GM12878 (cell line): ENCODE measurements around the gene FUT8. TPM values are rescaled to one million over a fixed set of nuclear protein-coding genes. Genes with fewer than 3 reads are reported as not detected.

Source experiments
- ATAC-seq: fragments of 200-7000 bp; cut with Tn5 transposase; 3 replicates; pipeline ENCODE4 v1.9.1; 2020; ENCODE audit warnings: mild to moderate bottlenecking, moderate library complexity
- BruUV-seq: library from RNA; stranded (reverse); fragments of 400-500 nt; replicated peaks from 2 replicates; lab custom pipeline; 2021; lab: Mats Ljungman, UMichigan
- CTCF ChIA-PET: fragments of 300-600 bp; sonication (Branson Sonifier 250); formaldehyde crosslinking; extraction: SDS; loops from one replicate; lab custom pipeline; 2021; ENCODE audit warnings: inconsistent platforms; lab: Yijun Ruan, JAX
- POLR2A ChIA-PET: fragments of 350-600 bp; formaldehyde crosslinking; extraction: SDS; loops from one replicate; lab custom pipeline; 2021; ENCODE audit warnings: inconsistent platforms; lab: Charles Lee
- RAD21 ChIA-PET: fragments of 300-600 bp; sonication (Branson Sonifier 250); formaldehyde crosslinking; loops from one replicate; lab custom pipeline; 2023; ENCODE audit warnings: antibody characterized with exemption; ENCODE audit not compliant: unreplicated experiment; lab: Charles Lee
- SMC1A ChIA-PET: fragments of 300-600 bp; sonication (Branson Sonifier 250); formaldehyde crosslinking; loops from one replicate; lab custom pipeline; 2023; ENCODE audit not compliant: unreplicated experiment, uncharacterized antibody; lab: Charles Lee
- DNase-seq: peaks from one replicate; pipeline ENCODE4 v3.0.0-alpha.2; 2011; ENCODE audit warnings: low read depth, low spot score
- FAIRE-seq: peaks from 3 replicates; lab custom pipeline; 2011; peaks lifted over from hg19 to GRCh38; lab: Jason Lieb, UNC
- H2AFZ ChIP-seq: 2 replicates; pipeline ENCODE4 v1.6.0; 2011; ENCODE audit warnings: low read depth, low read length, control low read depth; ENCODE audit not compliant: control insufficient read depth
- H3K27ac ChIP-seq: 2 replicates; pipeline ENCODE4 v1.5.1; 2011; ENCODE audit warnings: control low read depth; ENCODE audit not compliant: control insufficient read depth, insufficient read depth
- H3K27me3 ChIP-seq, 2 experiments: replicated peaks in 1 of 2; 2 replicates each; pipeline versions ENCODE4 v1.6.0 to v1.6.1; 2011; ENCODE audit warnings: low read length in 1 of 2; ENCODE audit not compliant: control insufficient read depth in 2 of 2, insufficient read depth in 2 of 2
- H3K36me3 ChIP-seq, 2 experiments: 2 replicates each; pipeline ENCODE4 v1.5.1; 2011; ENCODE audit warnings: low read length in 1 of 2; ENCODE audit not compliant: control insufficient read depth in 2 of 2, insufficient read depth in 2 of 2
- H3K4me1 ChIP-seq: 2 replicates; pipeline ENCODE4 v1.6.1; 2011; ENCODE audit warnings: mild to moderate bottlenecking, low read length, moderate library complexity, mixed read lengths; ENCODE audit not compliant: control insufficient read depth, insufficient read depth
- H3K4me2 ChIP-seq: 2 replicates; pipeline ENCODE4 v1.6.0; 2011; ENCODE audit warnings: control low read depth; ENCODE audit not compliant: control insufficient read depth, insufficient read depth
- H3K4me3 ChIP-seq: fragments of 200-600 bp; sonication (generic); 2 replicates; pipeline ENCODE4 v1.5.1; 2016
- H3K79me2 ChIP-seq: 2 replicates; pipeline ENCODE4 v1.6.0; 2011; ENCODE audit warnings: low read length; ENCODE audit not compliant: control insufficient read depth, insufficient read depth
- H3K9ac ChIP-seq: 2 replicates; pipeline ENCODE4 v1.8.0; 2011; ENCODE audit warnings: low read length, control low read depth, mixed read lengths; ENCODE audit not compliant: control insufficient read depth, insufficient read depth
- H3K9me3 ChIP-seq: replicated peaks from 3 replicates; pipeline ENCODE4 v1.5.1; 2011; ENCODE audit warnings: mild to moderate bottlenecking, low read length; ENCODE audit not compliant: control insufficient read depth, insufficient read depth
- H4K20me1 ChIP-seq: 2 replicates; pipeline ENCODE4 v1.6.0; 2011; ENCODE audit not compliant: control insufficient read depth, insufficient read depth
- BMI1 ChIP-seq: fragments of 450-650 bp; IDR thresholded peaks from 2 replicates; pipeline ENCODE4 v1.6.1; 2016; ENCODE audit warnings: mild to moderate bottlenecking, moderate library complexity, borderline replicate concordance
- CBX5 ChIP-seq: sonication (generic); IDR thresholded peaks from 2 replicates; pipeline ENCODE4 v1.6.1; 2016; ENCODE audit warnings: low read depth, moderate library complexity, mild to moderate bottlenecking, inconsistent platforms
- CEBPB ChIP-seq, 2 experiments: fragments of 150-350 bp in 1 of 2; IDR thresholded peaks; 2 replicates each; pipeline ENCODE4 v1.6.1; 2012 to 2014; ENCODE audit warnings: low read depth in 2 of 2, low read length in 2 of 2, borderline replicate concordance in 1 of 2, inconsistent platforms in 1 of 2
- ESRRA ChIP-seq: IDR thresholded peaks from 2 replicates; pipeline ENCODE4 v1.6.1; 2012; ENCODE audit warnings: mild to moderate bottlenecking, low read length, improper control_type of control experiment
- FOXK2 ChIP-seq: fragments of 450-650 bp; IDR thresholded peaks from 2 replicates; pipeline ENCODE4 v1.6.1; 2017; ENCODE audit warnings: mild to moderate bottlenecking, moderate library complexity
- HDGF ChIP-seq: fragments of 450-650 bp; IDR thresholded peaks from 2 replicates; pipeline ENCODE4 v1.6.1; 2016; ENCODE audit warnings: antibody characterized with exemption
- IRF3 ChIP-seq: fragments of 450-650 bp; IDR thresholded peaks from 2 replicates; pipeline ENCODE4 v1.6.1; 2014; ENCODE audit warnings: mild to moderate bottlenecking
- MLLT1 ChIP-seq: fragments of 450-650 bp; IDR thresholded peaks from 2 replicates; pipeline ENCODE4 v1.6.1; 2016; ENCODE audit warnings: mild to moderate bottlenecking
- MYB ChIP-seq: fragments of 150-350 bp; IDR thresholded peaks from 2 replicates; pipeline ENCODE4 v1.6.1; 2014; ENCODE audit warnings: mild to moderate bottlenecking, low read depth, low read length, borderline replicate concordance
- NFYA ChIP-seq: IDR thresholded peaks from 2 replicates; pipeline ENCODE4 v1.6.1; 2011; ENCODE audit warnings: low read depth, mild to moderate bottlenecking, low read length, improper control_type of control experiment, borderline replicate concordance
- POLR2A ChIP-seq: IDR thresholded peaks from 2 replicates; pipeline ENCODE4 v1.6.1; 2011; ENCODE audit warnings: low read depth, mild to moderate bottlenecking, low read length
- SIX5 ChIP-seq: IDR thresholded peaks from 2 replicates; pipeline ENCODE4 v1.6.1; 2011; ENCODE audit warnings: mild to moderate bottlenecking, low read depth, low read length, moderate library complexity; ENCODE audit not compliant: severe bottlenecking
- SMAD1 ChIP-seq: fragments of 450-650 bp; IDR thresholded peaks from 2 replicates; pipeline ENCODE4 v1.6.1; 2018; ENCODE audit warnings: mild to moderate bottlenecking, low read depth; ENCODE audit not compliant: partially characterized antibody
- SMC3 ChIP-seq: IDR thresholded peaks from 2 replicates; pipeline ENCODE4 v1.6.1; 2011; ENCODE audit warnings: low read length, improper control_type of control experiment, borderline replicate concordance
- TCF12 ChIP-seq: IDR thresholded peaks from 2 replicates; pipeline ENCODE4 v1.6.1; 2011; ENCODE audit warnings: low read depth, mild to moderate bottlenecking, low read length
- USF1 ChIP-seq: IDR thresholded peaks from 2 replicates; pipeline ENCODE4 v1.6.1; 2011; ENCODE audit warnings: borderline replicate concordance, low read depth, mild to moderate bottlenecking, moderate library complexity, mixed read lengths, low read length; ENCODE audit not compliant: insufficient read depth; ENCODE audit errors: extremely low read length
- YY1 ChIP-seq: IDR thresholded peaks from 2 replicates; pipeline ENCODE4 v1.6.1; 2011; ENCODE audit warnings: low read depth, mild to moderate bottlenecking, low read length
- ZBED1 ChIP-seq: IDR thresholded peaks from 2 replicates; pipeline ENCODE4 v1.6.1; 2016; ENCODE audit warnings: borderline replicate concordance
- ZNF207 ChIP-seq: fragments of 450-650 bp; IDR thresholded peaks from 2 replicates; pipeline ENCODE4 v1.6.1; 2014; ENCODE audit warnings: antibody characterized with exemption, mild to moderate bottlenecking, borderline replicate concordance
- WGBS: methylation state at CpG from one replicate; pipeline ENCODE4 v1.1.6; 2016; ENCODE audit warnings: low lambda C conversion rate; ENCODE audit not compliant: insufficient replicate concordance, insufficient coverage; ENCODE audit errors: missing lambda C conversion rate; 5-methylcytosine and 5-hydroxymethylcytosine counted together
- in situ Hi-C: fragments of 300-500 bp; cut with MboI; formaldehyde crosslinking; loops from 9 replicates; pipeline ENCODE4 v1.14.3; 2018; ENCODE audit warnings: mixed read lengths
- intact Hi-C: fragments of 100-400 bp; cut with micrococcal nuclease; formaldehyde crosslinking; loops from one replicate; pipeline ENCODE4 v1.14.2; 2022; ENCODE audit not compliant: unreplicated experiment
- polyA plus RNA-seq, 11 experiments: library from polyadenylated mRNA; depleted of rRNA in 4 of 11; unstranded in 6 of 11; stranded (reverse) in 5 of 11; fragments of >200 nt; fragmentation: Nextera tagmentation in 4 of 11; fragmentation: Illumina TruSeq in 1 of 11; extraction: Ambion mirVana in 4 of 11; extraction: Trizol in 1 of 11; gene quantifications; 1 replicate in 1 of 11; 2 replicates in 10 of 11; pipeline versions ENCODE4 v1.2.1 to v1.2.3, GENCODE V29; 2011 to 2016; ENCODE audit warnings: inconsistent platforms in 2 of 11, missing spikeins in 2 of 11, low read depth in 1 of 11
- total RNA-seq, 4 experiments: library from RNA; depleted of rRNA in 3 of 4; stranded (reverse); fragments of >200 nt in 3 of 4; fragmentation: Illumina TruSeq in 1 of 4; extraction: Trizol in 1 of 4; gene quantifications; 2 replicates each; pipeline versions ENCODE4 v1.2.1 to v1.2.3, GENCODE V29; 2013 to 2021

Gene FUT8
- total and polyA plus RNA-seq, 10 of the 15 experiments (the other 5 are each of a cell fraction or from before 2014, with no cell fraction given): 21.3 to 106 (median 66.3) TPM

GRCh38 chr14:65503771-65504170, 91.2 kb downstream of the FUT8 start (continued):
- TF ChIP-seq ESRRA: no peak
- no peak for TF ChIP-seq CEBPB (IDR thresholded peaks at IDR 0.05; ENCODE audit: borderline replicate concordance in 1 of 2, low read depth in 2 of 2, low read length in 2 of 2)
- TF ChIP-seq IRF3: no peak

GRCh38 chr14:65506801-65507200, 94.3 kb downstream of the FUT8 start:
- Histone ChIP-seq H3K79me2 (peaks cover 57% of the 10 kb centered on the region), H3K36me3 (no peaks in the 10 kb centered on the region), H3K4me3 (no peak overlapping the region), H3K9me3 (peaks cover 6% of the 10 kb centered on the region), H4K20me1 (0 out of 2 replicates have a peak, but pooled peaks cover 2% of the 10 kb centered on the region), H3K27ac (no peak overlapping the region), H3K27me3 (no peaks in the 10 kb centered on the region), H2AFZ (no peak overlapping the region), H3K4me2 (no peak overlapping the region), H3K9ac (no peak overlapping the region), H3K4me1 (peaks cover 12% of the 10 kb centered on the region; the same call in 1 of the 2 replicates)
- WGBS: 88% methylated on average over 6 of the region's 6 CpGs
- ChIA-PET SMC1A (interaction anchor here (6.1 to 7.5 kb wide), 2 partner anchors 15 to 90 kb away, joined by 48 to 85 read pairs; partner anchors contain the start of gene FUT8), RAD21 (no interaction called here), CTCF (interaction anchor here (1.0 to 8.1 kb wide), 2 partner anchors 28 to 90 kb away, joined by 3 to 106 read pairs; no protein-coding TSS in a partner anchor), POLR2A (no interaction called here)
- ATAC-seq: no peak
- in situ Hi-C loops: no loop called here
- FAIRE-seq: no peak
- no peak for DNase-seq
- intact Hi-C loops: no loop called here
- BruUV-seq: no TSS peak
- TF ChIP-seq MLLT1: no peak
- no peak for TF ChIP-seq ZBED1
- no peak for TF ChIP-seq TCF12
- TF ChIP-seq FOXK2: no peak
- TF ChIP-seq SMAD1: no peak
- no peak for TF ChIP-seq NFYA
- no peak for TF ChIP-seq USF1
- TF ChIP-seq POLR2A: no peak
- no peak for TF ChIP-seq BMI1
- no peak for TF ChIP-seq YY1
- no peak for TF ChIP-seq HDGF
- TF ChIP-seq MYB: no peak
- no peak for TF ChIP-seq CBX5
- no peak for TF ChIP-seq SIX5
- no peak for TF ChIP-seq ZNF207
- TF ChIP-seq SMC3: no peak
